ENCODE results near the gene BTBD9. TPM values are rescaled to one million over a fixed set of nuclear protein-coding genes. Genes with fewer than 3 reads are reported as not detected.

The BTBD9 gene
- total RNA-seq, 1 experiment from 2014 or later = 8.9 TPM

DNA sequence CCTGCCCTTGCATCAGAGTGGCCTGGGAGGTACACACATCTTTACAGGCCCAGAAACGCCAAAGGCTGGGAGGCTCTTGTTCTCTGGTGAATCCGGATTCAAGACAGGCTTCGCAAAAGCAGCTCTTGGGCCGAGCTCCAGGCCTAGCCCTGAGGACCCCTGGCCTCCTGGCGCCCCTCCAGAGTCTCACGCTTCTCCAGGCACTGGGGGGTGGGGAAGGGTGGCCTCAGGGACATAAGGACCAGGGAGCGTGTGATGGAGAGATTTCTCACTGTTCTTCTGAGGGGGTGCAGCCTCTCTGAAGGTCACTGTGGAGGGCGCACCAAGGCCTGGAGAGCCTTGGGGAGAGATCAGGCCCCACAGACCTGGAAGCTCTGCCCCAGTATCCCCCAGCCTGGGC, 471.0 kb downstream of the BTBD9 start:
- H2AFZ ChIP-seq (ENCODE audit: low read length) = no peak overlapping the region
- H3K27me3 Mint-ChIP-seq (ENCODE audit: low read depth) = no peaks in the 10 kb centered on the region; the same call in 1 of the 2 replicates
- H3K14ac ChIP-seq (ENCODE audit: insufficient read depth, low read length) = no peak overlapping the region; the same call in 1 of the 2 replicates
- no peaks in the 10 kb centered on the region for H3K9me3 ChIP-seq (ENCODE audit: control insufficient read depth, low read depth, low read length)
- H3K79me2 ChIP-seq (ENCODE audit: insufficient read depth, low read length) = no peaks in the 10 kb centered on the region
- no peak overlapping the region for H3K4ac ChIP-seq (ENCODE audit: low read depth, low read length)
- no peak overlapping the region for H2AK5ac ChIP-seq (ENCODE audit: insufficient read length, low read length)
- no peak overlapping the region for H4K91ac ChIP-seq (ENCODE audit: insufficient read length, low read depth, low read length)
- H4K20me1 ChIP-seq (ENCODE audit: control insufficient read depth, insufficient read depth, insufficient read length) = no peaks in the 10 kb centered on the region
- H3K9ac ChIP-seq (ENCODE audit: extremely low read depth, insufficient read length, low read length) = no peak overlapping the region
- H3K36me3 Mint-ChIP-seq (ENCODE audit: insufficient read depth in 1 of 3, low read depth in 3 of 3) = peaks cover 0 to 2% (median 0%) of the 10 kb centered on the region in 3 experiments; a peak in 2 of 7 replicates
- no peak overlapping the region for H3K27ac Mint-ChIP-seq
- H3K23me2 ChIP-seq (ENCODE audit: insufficient read length, low read depth, low read length, poor library complexity, severe bottlenecking) = no peaks in the 10 kb centered on the region
- H3K79me1 ChIP-seq (ENCODE audit: insufficient read depth, low read depth, low read length, poor library complexity, severe bottlenecking) = no peaks in the 10 kb centered on the region
- DNase-seq = no peak
- H3T11ph ChIP-seq (ENCODE audit: low read length) = no peak overlapping the region
- H3K4me2 ChIP-seq (ENCODE audit: insufficient read depth, insufficient read length, low read length) = no peak overlapping the region
- no peak overlapping the region for H2BK5ac ChIP-seq (ENCODE audit: insufficient read length, low read length)
- H4K5ac ChIP-seq (ENCODE audit: insufficient read length, low read depth, low read length) = no peak overlapping the region
- no peak overlapping the region for H3K18ac ChIP-seq (ENCODE audit: insufficient read length, low read depth, low read length)
- H3K4me1 ChIP-seq (ENCODE audit: insufficient read depth, low read length) = no peaks in the 10 kb centered on the region; the same call in 1 of the 2 replicates
- no peaks in the 10 kb centered on the region for H3K9me3 Mint-ChIP-seq
- H3K56ac ChIP-seq (ENCODE audit: insufficient read length, low read depth, low read length) = no peak overlapping the region
- no peak overlapping the region for H3K27ac ChIP-seq (ENCODE audit: insufficient read length, low read depth, low read length)
- TF ChIP-seq, protein P1, sequence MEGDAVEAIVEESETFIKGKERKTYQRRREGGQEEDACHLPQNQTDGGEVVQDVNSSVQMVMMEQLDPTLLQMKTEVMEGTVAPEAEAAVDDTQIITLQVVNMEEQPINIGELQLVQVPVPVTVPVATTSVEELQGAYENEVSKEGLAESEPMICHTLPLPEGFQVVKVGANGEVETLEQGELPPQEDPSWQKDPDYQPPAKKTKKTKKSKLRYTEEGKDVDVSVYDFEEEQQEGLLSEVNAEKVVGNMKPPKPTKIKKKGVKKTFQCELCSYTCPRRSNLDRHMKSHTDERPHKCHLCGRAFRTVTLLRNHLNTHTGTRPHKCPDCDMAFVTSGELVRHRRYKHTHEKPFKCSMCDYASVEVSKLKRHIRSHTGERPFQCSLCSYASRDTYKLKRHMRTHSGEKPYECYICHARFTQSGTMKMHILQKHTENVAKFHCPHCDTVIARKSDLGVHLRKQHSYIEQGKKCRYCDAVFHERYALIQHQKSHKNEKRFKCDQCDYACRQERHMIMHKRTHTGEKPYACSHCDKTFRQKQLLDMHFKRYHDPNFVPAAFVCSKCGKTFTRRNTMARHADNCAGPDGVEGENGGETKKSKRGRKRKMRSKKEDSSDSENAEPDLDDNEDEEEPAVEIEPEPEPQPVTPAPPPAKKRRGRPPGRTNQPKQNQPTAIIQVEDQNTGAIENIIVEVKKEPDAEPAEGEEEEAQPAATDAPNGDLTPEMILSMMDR (conservative IDR thresholded peaks at IDR 0.05) = no peak
- no peak overlapping the region for H2BK15ac ChIP-seq (ENCODE audit: low read depth, low read length)
- H3K4me3 Mint-ChIP-seq = no peak overlapping the region
- no CpG with 5 or more reads among the region's 8 CpGs for WGBS (ENCODE audit: extremely low coverage, insufficient read length, low lambda C conversion rate)
- H4K8ac ChIP-seq (replicated peaks; ENCODE audit: insufficient read length, low read depth, low read length) = no peak overlapping the region
- H3K4me1 Mint-ChIP-seq = peaks cover 28 to 55% of the 10 kb centered on the region in 2 experiments
- H2BK120ac ChIP-seq (ENCODE audit: low read depth, low read length, poor library complexity, severe bottlenecking) = no peak overlapping the region
- no peaks in the 10 kb centered on the region for H3K27me3 ChIP-seq (ENCODE audit: insufficient read depth, low read length)
- no peak overlapping the region for H3K23ac ChIP-seq (ENCODE audit: insufficient read length, low read depth, low read length)
- no peak overlapping the region for H2BK12ac ChIP-seq (ENCODE audit: insufficient read length, low read depth, low read length)
- H2BK20ac ChIP-seq (ENCODE audit: low read depth, low read length, poor library complexity, severe bottlenecking) = no peak overlapping the region

All from H9 (cell line).